ENCODE results near the gene RYR3.

DNA sequence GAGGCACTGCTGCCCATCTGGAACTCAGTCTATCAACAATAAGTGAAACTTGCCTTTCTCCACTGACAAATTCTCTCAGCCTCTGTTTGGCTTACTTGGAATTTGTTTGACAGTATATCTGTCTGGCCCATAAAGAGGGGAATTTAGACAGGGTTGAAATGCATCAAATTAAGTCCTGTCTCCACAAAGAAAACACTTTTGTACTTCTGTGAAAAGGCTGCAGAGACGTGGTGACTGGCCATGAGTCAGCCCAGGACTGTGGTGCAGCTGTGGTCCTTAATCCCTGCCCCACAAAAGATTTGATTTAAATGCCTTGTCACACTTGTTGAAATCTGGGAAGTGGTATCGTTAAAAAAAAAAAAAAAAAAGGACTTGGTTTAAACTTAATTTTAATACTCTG, 47.5 kb downstream of the RYR3 start:
- TF ChIP-seq, protein P1, sequence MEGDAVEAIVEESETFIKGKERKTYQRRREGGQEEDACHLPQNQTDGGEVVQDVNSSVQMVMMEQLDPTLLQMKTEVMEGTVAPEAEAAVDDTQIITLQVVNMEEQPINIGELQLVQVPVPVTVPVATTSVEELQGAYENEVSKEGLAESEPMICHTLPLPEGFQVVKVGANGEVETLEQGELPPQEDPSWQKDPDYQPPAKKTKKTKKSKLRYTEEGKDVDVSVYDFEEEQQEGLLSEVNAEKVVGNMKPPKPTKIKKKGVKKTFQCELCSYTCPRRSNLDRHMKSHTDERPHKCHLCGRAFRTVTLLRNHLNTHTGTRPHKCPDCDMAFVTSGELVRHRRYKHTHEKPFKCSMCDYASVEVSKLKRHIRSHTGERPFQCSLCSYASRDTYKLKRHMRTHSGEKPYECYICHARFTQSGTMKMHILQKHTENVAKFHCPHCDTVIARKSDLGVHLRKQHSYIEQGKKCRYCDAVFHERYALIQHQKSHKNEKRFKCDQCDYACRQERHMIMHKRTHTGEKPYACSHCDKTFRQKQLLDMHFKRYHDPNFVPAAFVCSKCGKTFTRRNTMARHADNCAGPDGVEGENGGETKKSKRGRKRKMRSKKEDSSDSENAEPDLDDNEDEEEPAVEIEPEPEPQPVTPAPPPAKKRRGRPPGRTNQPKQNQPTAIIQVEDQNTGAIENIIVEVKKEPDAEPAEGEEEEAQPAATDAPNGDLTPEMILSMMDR (conservative IDR thresholded peaks at IDR 0.05 in 1 of 2, IDR thresholded peaks at IDR 0.05 in 1 of 2; ENCODE audit: low read depth in 1 of 2, low read length in 2 of 2): no peak
- TF ChIP-seq EZH2 (IDR thresholded peaks at IDR 0.05; ENCODE audit: low read length, missing control alignments): no peak
